SU-DHL-6 (cell line): Measurements from ENCODE around the gene XCL1.

Source experiments
- EZH2phosphoT487 ChIP-seq: fragments of 200-600 bp; sonication (generic), shearing (Covaris generic); conservative IDR thresholded peaks from 2 replicates; pipeline ENCODE4 v1.6.1; 2018; ENCODE audit warnings: mild to moderate bottlenecking, antibody characterized with exemption, low read length, moderate library complexity, mixed read lengths
- TF ChIP-seq, protein P1 (sequence below): fragments of 200-600 bp; sonication (generic); IDR thresholded peaks from one replicate; pipeline ENCODE4 v1.5.1; 2017; ENCODE audit warnings: antibody characterized with exemption, mild to moderate bottlenecking, low read length, moderate library complexity; ENCODE audit not compliant: insufficient read depth, poor library complexity, severe bottlenecking

DNA sequence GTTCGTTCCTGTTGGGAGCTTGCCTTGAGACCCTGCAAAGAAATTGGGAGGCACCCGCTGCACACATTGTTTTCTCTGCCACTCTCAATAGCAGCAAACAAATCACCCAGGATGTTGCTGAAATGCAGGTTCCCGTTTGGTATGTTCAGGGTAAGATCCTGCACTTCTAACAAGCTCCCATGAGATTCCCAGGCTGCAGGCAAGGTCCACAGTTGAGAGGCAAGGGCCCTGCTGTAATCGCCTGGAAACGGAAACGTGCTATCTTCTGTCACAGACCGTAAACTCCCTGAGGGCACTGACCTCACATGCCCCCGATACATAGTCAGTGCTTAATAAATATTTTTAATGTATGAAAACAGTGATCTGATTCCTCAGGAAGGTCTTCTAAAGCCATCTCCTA, 37.8 kb downstream of the XCL1 start:
- TF ChIP-seq, protein P1, sequence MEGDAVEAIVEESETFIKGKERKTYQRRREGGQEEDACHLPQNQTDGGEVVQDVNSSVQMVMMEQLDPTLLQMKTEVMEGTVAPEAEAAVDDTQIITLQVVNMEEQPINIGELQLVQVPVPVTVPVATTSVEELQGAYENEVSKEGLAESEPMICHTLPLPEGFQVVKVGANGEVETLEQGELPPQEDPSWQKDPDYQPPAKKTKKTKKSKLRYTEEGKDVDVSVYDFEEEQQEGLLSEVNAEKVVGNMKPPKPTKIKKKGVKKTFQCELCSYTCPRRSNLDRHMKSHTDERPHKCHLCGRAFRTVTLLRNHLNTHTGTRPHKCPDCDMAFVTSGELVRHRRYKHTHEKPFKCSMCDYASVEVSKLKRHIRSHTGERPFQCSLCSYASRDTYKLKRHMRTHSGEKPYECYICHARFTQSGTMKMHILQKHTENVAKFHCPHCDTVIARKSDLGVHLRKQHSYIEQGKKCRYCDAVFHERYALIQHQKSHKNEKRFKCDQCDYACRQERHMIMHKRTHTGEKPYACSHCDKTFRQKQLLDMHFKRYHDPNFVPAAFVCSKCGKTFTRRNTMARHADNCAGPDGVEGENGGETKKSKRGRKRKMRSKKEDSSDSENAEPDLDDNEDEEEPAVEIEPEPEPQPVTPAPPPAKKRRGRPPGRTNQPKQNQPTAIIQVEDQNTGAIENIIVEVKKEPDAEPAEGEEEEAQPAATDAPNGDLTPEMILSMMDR: no peak
- TF ChIP-seq EZH2phosphoT487: no peak
